Activated CD4-positive, CD25-positive, alpha-beta regulatory T cell treated with anti-CD3 and anti-CD28 coated beads, Interleukin-2, amount 50 U/mL, for 72 hours (primary cell): ENCODE data around the gene CERS1.

Experiments used
- DNase-seq: peaks from one replicate; pipeline ENCODE4 v3.0.0; 2021

The CERS1 gene

GRCh38 chr19:18898607-18899408, 2.9 kb upstream of the CERS1 start:
- no peak for DNase-seq

GRCh38 chr19:18898081-18898606, 2.2 kb upstream of the CERS1 start:
- DNase-seq: no peak

- DNase-seq: no peak
These were observed 1.4 kb upstream of the CERS1 start for GRCh38 chr19:18897094-18898029.

- no peak for DNase-seq
These were observed 473 bp upstream of the CERS1 start for GRCh38 chr19:18896421-18896841.

- DNase-seq: no peak
These were observed 727 bp downstream of the CERS1 start for GRCh38 chr19:18895038-18895823.

- DNase-seq: no peak
These were observed 1.5 kb downstream of the CERS1 start for GRCh38 chr19:18894254-18895037.

- no peak for DNase-seq
These were observed 2.2 kb downstream of the CERS1 start for GRCh38 chr19:18893587-18894253.

GRCh38 chr19:18889949-18890745, 5.8 kb downstream of the CERS1 start:
- no peak for DNase-seq

- no peak for DNase-seq
These were observed 9.0 kb downstream of the CERS1 start for GRCh38 chr19:18886972-18887371.

GRCh38 chr19:18883526-18884304, 12.2 kb downstream of the CERS1 start:
- no peak for DNase-seq

GRCh38 chr19:18881491-18881890, 14.5 kb downstream of the CERS1 start:
- no peak for DNase-seq

- no peak for DNase-seq
These were observed 16.2 kb downstream of the CERS1 start for GRCh38 chr19:18879579-18880373.

GRCh38 chr19:18878858-18879578, 16.9 kb downstream of the CERS1 start:
- no peak for DNase-seq

GRCh38 chr19:18878058-18878797, 17.7 kb downstream of the CERS1 start:
- no peak for DNase-seq

- no peak for DNase-seq
These were observed 19.1 kb downstream of the CERS1 start for GRCh38 chr19:18876865-18877264.

- DNase-seq: no peak
These were observed 20.2 kb downstream of the CERS1 start for GRCh38 chr19:18875726-18876125.

- DNase-seq: no peak
These were observed 24.4 kb downstream of the CERS1 start for GRCh38 chr19:18871543-18871942.
